ENCODE results near the gene TOR1B.

The TOR1B gene

GRCh38 chr9:129815278-129815677, 12.3 kb downstream of the TOR1B start:
- no peak for DNase-seq

- no peak for DNase-seq
These were observed 13.8 kb downstream of the TOR1B start for GRCh38 chr9:129816501-129817435.

DNA sequence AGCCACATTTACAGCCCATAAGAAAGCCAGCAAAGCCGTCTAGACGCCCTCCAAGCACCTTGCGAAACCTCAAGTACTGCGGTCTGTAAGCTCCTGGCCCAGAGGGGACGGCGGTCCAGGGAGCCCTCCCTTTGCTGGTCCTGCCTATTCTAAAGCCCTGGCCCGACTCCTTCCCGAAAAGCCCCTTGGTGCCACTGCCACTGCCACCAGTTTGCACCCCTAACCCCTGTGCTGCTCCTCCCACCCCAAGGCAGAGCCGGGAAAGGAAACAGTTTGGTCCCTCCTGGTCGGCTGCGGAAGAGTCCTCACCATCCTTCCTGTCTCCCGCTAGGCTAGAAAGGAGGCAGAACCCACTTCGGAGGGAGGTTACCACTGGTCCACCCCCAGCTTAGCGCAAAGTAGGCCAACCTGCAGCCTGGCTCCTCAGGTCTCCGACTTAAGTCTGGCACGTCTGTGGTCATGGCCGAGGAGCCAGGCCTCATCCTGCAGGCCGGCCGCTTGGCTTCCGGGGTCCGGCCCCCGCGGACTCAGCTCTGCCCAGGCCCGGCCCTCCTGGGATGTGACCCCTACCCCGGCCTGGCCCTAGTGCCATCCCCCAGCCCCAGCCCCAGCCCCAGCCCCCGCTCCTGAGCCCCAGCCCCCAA, 20.0 kb downstream of the TOR1B start:
- DNase-seq = no peak

- DNase-seq = no peak
These were observed 20.6 kb downstream of the TOR1B start for GRCh38 chr9:129823542-129823934.

GRCh38 chr9:129823935-129824601, 21.1 kb downstream of the TOR1B start, which contains the start of gene TOR1A:
Gene TOR1A (minus strand): TSS chr9:129824136. CDS start chr9:129824085, 51 bp downstream.
- peak; percentile 91 for DNase-seq

DNA sequence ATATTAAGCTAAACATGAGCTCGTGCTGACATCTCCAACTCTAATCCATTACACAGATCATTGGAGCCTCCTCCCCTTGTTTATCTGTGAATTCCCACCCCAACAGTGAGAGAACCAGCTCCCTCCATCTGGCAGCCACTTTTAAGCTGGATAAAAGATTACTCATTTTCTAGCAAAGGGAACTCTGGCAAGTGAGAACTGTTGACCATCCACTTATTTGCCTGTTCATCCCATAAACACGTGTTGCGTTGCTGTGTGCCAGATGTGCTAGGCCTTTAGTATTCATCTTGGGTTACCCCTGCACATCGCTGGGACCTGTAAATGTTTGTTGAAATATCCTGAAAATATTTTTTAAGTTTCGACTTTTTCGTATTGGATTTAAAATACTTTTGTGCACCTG, 23.4 kb downstream of the TOR1B start:
- no peak for DNase-seq

GRCh38 chr9:129826759-129827158, 23.8 kb downstream of the TOR1B start:
- DNase-seq = no peak

DNA sequence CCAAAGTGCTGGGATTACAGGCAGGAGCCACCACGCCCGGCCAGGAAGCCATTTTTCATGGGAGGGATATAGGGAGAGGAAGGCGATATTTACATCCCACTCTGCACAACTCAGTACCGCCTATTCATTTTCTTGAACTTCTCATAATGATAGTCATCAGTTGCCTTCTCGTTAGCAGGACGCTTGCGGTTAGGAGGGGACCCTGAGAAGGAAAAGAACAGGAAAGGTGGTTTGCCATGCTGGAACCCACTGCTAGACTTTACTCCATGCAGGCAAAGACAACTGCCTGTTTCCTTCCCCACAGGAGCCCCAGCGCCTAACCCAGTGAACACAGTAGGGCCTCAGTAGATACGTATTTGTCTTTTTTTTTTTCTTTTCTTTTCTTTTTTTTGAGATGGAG, 25.1 kb downstream of the TOR1B start:
- DNase-seq = no peak

GRCh38 chr9:129828969-129829368, 26.0 kb downstream of the TOR1B start:
- no peak for DNase-seq

DNA sequence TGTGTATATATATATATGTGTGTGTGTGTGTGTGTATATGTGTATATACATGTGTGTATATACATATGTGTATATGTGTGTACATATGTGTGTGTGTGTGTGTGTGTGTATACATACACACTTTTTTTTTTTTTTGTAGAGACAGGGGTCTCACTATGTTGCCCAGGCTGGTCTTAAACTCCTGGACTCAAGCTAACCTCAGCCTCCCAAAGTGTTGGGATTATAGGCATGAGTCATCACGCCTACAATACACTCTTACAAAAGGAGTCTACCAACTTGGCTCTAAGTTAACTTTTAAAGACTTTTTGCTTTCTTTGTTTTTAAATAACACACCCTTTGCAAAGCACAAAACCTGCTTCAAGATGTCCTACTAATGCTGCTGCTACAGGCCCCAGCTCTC, 30.0 kb downstream of the TOR1B start:
- DNase-seq = no peak

GRCh38 chr9:129834489-129835127, 31.6 kb downstream of the TOR1B start:
- DNase-seq = peak; percentile 11

DNA sequence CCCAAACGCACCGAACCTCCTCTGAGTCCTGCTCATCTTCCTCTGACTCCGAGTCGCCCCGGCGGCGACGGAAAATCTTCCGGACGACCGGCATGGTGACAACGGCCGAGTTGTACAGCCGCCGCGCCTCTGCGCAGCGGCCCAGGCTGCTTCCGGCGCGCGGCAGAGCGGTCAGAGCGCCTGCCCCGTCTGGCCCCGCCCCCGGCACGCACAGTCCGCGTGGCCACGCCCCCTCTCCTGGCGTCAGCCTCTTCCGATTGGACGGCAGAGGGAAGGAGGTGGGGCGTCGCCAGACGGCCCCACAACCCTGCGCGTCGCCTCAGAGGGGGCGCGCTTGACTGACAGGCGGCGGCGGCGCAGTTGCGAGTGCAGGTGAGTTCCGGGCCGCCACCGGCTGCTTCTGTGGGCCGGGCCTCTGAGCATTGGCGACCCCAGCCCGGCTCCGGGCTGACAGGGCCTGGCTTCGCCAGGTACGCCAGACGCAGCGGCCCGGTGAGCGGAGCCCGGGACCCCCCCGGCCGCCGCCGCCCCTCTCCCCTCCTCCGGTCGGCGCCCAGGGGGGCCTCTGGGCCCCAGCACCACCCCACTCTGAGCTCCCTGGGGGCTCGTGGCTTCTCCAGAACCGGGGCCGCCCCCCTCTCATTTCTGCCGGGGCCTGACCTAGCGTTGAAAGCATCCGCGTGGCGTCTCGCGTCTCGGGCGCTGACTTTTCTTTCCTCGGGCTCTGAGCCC, 32.3 kb downstream of the TOR1B start, which contains the start of the genes C9orf78 and USP20:
Gene C9orf78 (minus strand): TSS at position 148 of the 732 bp plus-strand sequence. CDS start 54 bp downstream, at position 94.
Gene USP20 (plus strand): TSS at position 331 of the 732 bp plus-strand sequence. CDS start 17,098 bp downstream, outside the sequence.
- DNase-seq = peak; percentile 96

DNA sequence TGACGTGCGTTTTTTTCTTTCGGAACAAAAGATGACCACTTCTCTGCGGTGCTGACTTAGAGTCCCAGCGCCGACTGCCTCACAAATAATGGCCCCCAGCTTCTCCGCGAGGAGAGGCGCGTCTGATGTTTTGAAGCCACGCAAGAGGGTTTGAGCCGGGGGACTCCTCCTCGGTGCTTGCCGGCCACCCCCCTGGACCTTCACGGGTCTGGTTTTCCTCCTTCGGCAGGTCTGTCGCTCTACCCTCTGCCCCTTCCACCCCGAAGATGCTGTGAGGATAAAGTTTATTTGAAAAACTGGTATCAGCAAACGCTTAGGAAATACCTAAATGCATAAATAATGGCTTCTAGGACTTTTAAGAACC, 32.9 kb downstream of the TOR1B start:
- DNase-seq = no peak

DNA sequence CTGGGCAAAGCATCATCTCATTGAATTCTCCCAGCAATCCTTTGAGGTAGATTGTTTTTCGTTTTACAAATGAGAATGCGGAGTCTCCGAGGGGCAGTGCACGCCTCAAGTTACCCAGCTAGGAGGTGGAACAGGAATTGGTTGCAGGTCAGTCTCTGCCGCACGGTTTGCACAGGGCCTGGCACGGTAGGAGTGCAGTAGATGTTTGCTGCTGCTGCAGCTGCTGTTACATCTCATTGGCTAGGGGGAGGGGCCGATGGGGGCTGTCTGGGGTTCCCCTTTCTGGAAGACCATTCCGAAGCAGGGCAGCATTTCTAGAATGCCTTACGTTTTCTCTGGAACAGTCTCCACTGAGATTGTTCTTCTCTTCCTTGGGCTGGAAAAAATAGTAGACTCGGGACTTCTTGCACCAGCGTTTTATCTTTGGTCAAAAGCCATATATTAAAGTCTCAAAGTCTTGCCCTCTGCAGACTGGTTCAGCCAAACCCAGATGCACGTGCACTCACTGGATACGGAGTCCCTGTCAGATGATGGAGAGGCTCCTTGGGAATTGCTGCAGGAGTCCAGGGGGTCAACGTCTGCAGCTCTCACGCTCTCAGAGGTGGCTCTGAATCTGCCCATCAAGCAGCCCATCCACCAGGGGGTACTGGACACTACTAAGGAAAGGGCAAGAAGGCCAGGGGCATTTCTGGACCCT, 33.5 kb downstream of the TOR1B start:
- peak; percentile 57 for DNase-seq

DNA sequence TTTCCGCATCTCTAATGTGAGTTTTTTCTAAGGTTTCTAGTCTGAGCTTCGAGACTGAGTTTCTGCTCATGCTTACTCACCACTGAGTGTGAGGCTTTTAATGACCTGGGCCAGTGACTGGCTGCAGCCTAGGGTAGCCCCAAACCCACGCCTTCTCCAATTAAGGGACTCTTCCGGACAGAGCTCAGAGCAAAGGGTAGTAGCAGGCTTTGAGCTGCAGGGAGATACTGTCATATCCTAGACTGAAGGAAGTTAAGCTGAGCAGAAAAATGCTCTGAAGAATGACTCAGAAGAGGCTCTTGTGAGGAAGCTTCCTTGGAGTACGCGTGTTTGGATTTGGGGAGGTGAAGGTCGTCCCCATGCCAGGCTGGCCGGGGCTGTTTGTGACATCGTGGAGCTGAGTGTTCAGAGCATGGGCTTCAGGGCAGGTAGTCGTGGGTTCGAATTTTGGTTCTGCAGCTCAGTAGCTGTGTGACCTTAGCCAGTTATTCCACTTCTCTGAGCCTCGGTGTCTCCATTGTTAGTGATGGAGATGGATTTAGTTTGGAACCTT, 35.8 kb downstream of the TOR1B start:
- no peak for DNase-seq

GRCh38 chr9:129839324-129840023, 36.5 kb downstream of the TOR1B start:
- DNase-seq = no peak

GRCh38 chr9:129840034-129840433, 37.0 kb downstream of the TOR1B start:
- no peak for DNase-seq

DNA sequence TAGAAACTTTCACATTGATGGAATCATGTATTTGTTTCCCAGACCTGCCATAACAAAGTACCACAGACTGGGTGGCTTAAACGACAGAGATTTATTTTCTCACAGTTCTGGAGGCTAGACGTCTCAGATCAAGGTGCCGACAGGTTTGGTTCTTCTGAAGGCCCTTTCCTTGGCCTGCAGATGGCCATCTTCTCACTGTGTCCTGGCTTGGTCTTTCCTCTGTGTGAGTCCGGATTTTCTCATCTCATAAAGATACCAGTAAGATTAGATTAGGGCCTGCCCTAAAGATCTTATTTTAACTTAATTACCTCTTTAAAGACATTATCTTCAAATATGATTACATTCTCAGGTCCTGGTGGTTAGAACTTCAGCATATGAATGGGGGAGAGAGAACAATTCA, 38.1 kb downstream of the TOR1B start:
- no peak for DNase-seq

- no peak for DNase-seq
These were observed 42.4 kb downstream of the TOR1B start for GRCh38 chr9:129845373-129845772.

DNA sequence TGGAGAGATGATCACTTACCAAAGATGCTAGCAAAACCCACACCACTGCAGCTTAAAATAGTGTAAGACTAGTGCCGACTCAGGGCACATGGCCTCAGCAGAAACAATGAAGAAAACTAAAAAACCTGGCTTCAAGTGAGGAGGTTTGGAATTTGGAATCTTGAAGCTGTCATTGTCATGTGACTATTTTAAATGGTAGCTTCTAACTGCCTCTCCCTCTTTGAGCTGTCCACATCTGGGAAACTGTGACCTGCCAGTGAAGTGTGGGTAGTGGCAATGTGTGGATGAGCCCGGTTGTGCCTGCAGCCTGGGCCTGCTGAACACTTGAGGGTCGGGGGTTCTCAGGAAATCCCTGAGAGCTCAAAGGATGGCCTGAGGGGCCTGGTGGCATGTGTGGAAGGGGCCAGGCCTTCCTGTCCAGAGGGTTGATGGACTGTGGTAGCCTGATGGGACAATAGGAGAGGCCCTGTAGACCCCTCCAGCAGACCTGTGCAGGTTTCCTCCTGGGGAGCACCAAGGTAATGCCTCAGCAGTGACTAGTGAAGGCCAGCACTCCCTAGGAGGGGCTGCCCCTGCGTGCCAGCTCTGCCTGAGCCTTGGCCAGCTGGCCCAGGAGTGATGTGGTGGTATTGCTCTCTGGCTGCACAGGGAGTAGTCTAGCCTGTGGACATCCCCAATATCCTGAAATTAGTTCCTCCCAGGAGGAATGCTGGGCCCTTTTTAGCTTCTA, 45.9 kb downstream of the TOR1B start:
- no peak for DNase-seq

Measured in CD4-positive, alpha-beta T cell treated with Interferon gamma for 1 hour (primary cell).